Measurements from ENCODE around the gene ARL16.

Gene ARL16

DNA sequence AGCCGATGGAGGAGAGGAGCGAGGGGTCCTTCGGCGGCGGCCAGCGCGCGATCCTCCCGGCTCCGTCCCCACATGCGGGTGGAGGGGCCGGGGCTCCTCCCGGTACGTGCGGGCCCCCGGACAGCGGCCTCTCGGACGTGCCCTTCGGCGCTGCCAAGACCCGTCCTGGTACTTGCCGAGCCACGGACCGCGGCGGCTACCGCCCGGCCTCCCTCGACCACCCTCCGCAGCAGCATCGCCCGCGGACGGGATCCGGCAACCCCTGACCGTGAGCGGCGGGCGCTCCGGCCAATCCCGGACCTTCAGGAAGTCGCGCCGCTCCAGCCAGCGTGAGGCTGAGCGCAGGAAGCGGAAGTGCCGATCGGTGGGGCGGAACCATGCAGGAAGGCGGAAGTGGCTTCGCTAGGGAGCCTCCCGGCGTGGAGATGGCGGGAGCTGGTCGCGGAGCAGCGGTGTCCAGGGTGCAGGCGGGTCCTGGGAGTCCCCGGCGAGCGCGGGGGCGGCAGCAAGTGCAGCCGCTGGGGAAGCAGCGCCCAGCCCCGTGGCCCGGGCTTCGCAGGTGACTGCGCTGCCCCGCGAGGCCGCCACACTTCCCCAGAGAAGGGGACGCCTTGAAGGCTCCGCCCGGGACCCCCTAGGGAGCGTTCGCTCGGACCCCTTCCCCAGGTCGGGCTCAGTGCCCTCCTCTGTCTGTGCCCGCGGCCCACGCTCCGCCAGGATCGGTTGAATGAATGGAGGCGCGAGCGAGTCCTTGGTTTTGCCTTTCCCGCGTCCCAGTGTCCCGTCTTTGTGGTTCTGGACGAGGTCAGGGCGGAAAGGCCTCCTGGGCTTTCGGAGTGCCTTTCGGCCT, 17.0 kb downstream of the ARL16 start, which contains the start of the genes CCDC137 and OXLD1:
Gene CCDC137, plus strand, starts transcription at position 396 of the 850 bp plus-strand sequence. Its CDS starts 30 bp downstream, at position 426.
Gene OXLD1, minus strand, starts transcription at position 264 of the 850 bp plus-strand sequence. Its CDS starts 28 bp downstream, at position 236.
- DNase-seq (ENCODE audit: low spot score), result peak; percentile 95

DNA sequence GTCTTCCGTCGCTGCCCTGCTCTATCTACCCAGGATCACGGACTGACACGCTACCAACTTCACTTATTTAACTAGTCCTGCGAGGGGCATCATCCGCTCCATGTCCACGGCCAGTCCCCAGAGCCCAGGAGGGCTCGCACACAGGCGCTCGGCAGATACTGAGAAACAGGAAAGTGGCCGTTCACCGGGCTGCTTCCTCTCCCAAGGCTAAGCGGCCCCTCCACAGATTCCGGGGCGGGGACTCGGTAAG, 17.6 kb downstream of the ARL16 start:
- no peak for DNase-seq (ENCODE audit: low spot score)

DNA sequence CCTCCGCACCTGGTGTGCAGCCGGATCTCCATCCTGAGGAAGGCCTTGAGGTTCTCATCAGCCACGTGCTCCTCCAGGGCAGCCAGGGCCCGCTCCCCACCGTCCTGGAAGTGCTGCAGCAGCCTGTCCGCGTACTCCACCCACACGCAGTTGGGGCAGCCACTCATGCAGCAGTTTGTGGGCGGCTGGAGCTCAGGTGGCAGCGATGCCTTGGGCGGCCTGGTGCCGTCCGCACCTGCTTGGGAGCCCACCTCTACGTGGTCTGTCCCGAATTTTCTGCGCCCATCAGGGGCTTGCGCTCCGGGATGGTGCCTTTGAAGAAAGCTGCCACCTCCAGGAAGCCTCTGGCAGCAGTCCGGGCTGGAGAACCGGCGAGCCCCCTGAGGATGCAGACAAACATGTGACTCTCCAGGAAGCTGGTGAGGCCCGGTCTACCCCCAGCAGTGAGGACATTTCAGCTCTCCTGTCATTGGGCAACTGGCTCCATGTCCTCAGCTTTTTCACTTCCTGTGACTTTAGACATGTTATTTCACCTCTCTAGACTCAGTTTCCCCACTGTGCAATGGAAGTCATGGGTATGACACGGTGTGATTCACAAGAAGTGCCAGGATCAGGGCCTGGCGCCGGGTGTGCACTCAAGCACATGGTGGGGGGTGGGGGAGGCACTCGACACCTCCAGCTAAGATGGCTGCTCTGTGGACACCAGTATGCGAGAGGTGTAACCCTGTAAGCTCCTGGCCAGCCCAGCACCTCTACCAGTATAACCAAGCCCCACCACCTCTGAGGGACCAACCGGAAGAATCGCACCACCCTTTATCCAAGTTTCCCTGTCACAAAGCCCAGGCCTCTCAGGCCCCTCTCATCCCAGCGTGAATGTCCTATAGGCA, 18.1 kb downstream of the ARL16 start:
- DNase-seq (ENCODE audit: low spot score), result no peak

DNA sequence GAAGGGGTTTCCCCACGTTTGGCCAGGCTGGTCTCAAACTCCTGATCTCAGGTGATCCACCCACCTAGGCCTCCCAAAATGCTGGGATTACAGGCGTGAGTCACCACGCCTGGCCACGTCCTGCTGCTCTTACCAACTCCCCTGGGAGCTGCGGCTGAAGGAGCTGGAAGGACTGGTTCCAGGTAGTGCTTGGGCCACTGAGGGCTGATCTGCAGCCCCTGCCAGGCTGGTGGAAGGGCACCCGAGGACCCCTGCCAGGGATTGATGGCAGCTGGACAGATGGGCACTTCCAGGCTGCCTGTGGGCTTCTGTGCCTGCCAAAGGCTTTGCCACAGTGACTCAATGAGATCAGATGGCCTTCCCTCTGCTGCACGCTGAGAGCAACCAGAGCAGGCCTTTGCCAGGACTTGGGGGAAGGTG, 19.5 kb downstream of the ARL16 start:
- DNase-seq (ENCODE audit: low spot score), result no peak

DNA sequence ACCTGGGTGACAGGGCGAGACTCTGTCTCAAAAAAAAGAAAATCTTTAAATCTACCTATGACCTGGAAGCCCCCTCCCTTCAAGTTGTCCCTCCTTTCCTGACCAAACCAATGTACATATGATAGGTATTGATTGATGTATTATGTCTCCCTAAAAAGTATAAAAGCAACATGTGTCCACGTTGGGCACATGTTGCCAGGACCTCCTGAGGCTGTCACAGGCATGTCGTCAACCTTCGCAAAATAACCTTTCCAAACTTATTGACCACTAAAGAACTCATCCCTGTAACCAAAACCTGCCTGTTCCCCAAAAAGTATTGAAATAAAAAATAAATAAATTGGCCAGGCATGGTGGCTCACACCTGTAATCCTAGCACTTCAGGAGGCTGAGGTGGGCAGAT, 21.6 kb downstream of the ARL16 start:
- DNase-seq (ENCODE audit: low spot score), result no peak

DNA sequence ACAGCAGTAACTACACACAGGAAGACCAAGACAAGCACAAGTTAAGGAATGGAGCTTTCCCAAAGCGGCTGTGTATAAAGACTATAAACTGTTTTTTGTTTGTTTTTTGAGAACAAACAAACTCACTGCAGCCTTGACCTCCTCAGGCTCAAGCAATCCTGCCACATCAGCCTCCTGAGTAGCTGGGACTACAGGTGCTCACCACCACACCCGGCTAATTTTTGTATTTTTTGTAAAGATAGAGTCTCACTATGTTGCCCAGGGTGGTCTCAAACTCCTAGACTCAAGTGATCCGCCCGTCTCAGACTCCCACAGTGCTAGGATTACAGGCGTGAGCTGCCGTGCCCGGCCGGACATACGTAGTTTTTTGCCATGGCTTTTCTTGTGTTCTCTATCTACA, 23.2 kb downstream of the ARL16 start:
- DNase-seq (ENCODE audit: low spot score), result no peak

DNA sequence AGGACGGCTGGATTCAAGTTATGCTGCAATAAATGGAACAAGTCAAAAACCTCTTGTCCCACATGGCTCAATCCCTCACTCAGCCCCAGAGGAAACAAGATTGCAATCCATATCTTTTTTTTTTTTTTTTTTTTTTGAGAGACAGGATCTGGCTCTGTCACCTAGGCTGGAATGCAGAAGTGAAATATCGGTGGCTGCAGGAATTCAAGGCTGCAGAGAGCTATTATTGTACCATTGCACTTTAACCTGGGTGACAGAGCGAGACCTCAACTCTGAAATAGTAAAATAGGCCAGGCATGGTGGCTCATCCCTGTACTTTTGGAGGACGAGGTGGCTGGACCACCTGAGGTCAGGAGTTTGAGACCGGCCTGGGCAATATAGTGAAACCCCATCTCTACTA, 24.6 kb downstream of the ARL16 start:
- DNase-seq (ENCODE audit: low spot score), result no peak

DNA sequence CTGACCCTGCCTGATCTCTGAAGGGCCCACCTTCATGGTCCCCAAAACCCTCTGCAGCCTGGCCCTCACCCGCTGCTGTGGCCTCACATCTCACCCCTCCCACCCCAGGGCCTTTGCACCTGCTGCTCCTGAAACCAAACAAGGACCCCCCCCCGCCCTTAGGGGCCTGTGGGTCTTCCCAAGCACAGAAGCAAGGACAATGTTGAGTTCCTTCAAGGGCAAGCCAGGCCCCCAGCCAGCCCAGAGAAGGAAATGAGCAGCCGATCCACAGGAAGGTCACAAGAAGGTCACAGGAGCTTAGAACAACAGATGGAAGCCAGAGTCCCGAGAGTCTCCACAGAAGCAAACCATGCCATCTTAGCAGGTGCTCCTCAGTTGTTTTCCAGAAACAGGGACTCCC, 26.8 kb downstream of the ARL16 start:
- no peak for DNase-seq (ENCODE audit: low spot score)

DNA sequence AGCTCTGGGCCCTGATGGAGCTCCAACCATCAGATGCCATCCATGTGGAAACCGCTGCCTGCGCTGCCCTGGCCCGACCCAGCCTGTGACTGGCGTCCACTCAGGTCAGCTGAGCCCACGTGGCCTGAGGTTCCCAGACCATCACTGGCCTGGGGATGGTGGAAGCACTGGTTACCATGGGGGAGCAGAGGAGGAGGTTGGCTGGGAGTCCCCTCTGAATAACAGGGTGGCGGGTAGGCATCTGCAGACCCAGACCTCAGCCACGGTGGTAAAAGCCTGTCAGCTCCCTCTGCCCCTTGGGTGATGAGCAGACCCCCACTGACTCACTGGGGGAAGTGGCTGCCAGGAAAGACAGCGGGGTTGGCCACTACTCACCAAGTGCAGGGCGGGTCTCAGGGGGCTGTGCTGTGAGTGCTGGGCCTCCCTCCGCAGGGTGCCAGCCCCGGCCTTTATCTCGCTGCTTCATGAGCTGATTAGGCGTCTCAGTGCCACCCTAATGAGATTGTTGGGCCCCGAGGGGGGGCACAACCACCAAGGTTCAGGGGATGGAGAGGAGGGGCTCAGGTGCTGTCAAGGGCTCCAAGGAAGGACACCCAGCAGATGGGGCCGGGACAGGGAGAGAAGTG, 27.4 kb downstream of the ARL16 start, which contains the start of gene PDE6G:
Gene PDE6G, minus strand, starts transcription at position 425 of the 626 bp plus-strand sequence. CDS start 3,237 bp downstream, outside the sequence.
- no peak for DNase-seq (ENCODE audit: low spot score)

DNA sequence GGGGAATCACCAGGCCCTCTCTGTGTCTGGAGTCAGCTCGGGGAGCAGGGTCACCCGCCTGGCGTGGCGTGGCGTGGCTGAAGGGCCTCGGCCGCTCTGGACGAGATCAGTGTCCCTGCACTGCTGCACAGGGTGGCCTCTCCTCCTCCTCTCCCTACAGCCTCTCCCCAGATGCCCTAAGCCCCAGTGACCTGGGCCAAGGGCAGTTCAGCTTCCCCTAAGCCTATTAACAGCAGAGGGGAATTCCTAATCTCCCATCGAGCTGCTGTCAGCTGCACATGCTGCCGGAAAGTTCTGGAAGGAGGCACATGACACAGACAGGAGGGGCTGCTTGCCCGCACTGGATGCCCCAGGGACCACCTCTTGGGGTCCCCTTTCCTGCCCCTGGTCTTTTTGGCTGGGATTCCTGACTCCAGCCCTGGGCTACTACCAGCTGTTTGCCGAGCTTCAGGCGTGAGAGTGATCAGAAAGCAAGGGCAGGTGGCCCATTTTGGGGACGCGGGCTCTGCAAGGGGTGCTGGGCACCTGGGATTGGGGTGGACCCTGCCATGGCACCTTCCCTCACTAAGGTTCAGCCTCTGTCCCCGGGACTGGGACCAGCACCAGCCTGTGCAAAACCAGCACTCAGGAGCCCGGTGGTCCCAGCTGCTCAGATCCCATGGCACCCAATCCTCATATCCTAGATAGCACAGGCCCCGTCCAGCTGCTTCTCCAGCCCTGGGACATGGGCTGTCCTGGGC, 28.0 kb downstream of the ARL16 start:
- DNase-seq (ENCODE audit: low spot score), result no peak

DNA sequence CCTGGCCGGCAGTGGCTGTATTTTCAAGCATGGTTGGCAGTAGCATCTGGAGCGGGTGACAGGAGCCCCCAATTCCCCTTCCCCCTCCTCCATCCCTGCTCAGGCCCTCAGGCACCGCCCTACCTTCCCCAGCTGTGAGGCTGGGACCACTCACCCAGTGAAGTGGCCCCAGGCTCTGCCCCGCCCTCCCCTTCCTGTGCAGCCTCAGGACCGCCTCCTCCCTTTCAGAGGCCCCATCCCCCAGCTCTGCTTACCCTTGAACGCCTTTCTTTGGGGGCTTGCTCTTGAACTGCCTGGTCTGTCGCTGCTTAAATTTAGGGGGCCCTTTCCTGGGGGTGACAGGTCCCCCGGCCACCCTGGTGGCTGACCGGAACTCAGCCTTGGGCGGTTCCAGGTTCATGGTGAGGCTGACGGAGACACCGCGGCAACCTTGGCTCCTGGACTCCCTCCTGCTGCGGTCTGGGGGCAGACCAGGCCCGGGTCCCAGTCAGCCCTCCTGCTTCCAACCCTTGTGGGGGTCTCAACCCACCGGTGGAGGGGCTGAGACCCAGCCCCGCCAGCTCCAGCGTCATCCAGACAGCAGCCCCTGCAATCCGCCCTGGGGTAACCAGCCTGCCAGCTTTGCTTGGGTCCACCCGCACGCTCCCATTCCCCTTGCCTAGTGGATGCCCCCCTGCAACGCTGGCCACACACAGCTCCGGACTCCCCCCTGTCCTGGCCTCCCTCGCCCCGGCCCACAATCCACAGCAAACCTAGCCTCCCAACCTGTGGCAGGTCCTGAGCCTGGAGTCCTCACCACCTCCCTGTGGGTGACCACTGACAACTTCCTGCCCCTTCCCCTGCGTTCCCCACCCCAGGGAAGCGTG, 30.5 kb downstream of the ARL16 start:
- no peak for DNase-seq (ENCODE audit: low spot score)

DNA sequence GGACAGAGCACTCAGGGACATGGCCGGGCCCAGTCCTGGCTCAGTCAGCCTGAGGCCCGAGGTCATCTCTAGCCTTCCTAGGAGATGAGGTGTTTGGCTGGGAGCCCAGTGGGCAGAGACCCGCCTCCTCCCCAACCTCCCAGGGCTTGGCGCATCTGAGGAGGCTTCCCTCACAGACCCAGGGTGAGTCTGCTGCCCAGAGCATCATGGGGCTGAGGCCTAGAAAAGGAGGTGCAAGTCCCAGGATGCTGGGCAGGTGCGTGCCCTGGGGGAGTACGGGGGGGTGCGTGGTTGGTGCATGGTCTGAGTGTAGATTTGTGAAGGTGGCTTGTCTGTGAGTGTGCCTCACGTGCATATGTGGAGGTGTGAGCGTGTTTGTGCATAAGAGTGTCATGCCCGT, 31.9 kb downstream of the ARL16 start:
- no peak for DNase-seq (ENCODE audit: low spot score)

DNA sequence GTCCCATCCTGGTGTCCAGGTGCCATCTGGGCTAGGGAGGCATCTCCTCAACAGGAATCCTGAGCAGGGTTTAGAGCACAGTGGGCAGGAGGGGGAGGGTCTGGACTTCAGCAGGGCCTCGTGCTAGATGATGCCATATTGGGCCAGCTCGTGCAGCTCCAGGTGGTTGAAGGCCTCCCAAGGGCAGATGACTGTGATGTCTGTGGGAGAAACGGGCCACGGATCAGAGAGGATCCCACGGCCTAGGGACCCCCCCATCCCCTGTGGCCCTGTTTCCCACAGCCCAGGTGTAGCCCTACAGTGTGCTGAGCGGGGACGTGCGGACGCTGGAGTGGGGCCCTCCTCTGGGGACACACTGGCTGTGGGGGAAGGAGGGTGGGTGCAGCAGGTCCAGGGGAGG, 32.6 kb downstream of the ARL16 start:
- DNase-seq (ENCODE audit: low spot score), result no peak

DNA sequence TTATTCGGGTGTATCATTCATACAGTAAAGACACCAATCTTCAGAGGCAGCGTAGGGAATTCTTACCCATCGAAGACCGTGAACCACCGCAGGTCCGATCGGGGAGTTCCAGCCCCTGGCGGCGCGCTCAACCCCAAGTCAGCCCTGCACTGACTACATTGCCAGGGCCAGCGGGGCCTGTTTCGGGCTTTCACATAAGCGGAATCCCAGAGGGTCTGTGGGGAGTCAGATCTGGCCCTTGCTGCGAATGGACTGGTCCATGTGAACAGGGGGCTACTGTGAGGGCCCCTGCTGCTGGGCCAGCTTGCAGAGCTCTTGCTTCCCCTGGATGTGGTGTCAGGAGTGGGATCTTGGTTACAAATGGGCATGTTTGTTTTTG, 34.9 kb downstream of the ARL16 start:
- no peak for DNase-seq (ENCODE audit: low spot score)

DNA sequence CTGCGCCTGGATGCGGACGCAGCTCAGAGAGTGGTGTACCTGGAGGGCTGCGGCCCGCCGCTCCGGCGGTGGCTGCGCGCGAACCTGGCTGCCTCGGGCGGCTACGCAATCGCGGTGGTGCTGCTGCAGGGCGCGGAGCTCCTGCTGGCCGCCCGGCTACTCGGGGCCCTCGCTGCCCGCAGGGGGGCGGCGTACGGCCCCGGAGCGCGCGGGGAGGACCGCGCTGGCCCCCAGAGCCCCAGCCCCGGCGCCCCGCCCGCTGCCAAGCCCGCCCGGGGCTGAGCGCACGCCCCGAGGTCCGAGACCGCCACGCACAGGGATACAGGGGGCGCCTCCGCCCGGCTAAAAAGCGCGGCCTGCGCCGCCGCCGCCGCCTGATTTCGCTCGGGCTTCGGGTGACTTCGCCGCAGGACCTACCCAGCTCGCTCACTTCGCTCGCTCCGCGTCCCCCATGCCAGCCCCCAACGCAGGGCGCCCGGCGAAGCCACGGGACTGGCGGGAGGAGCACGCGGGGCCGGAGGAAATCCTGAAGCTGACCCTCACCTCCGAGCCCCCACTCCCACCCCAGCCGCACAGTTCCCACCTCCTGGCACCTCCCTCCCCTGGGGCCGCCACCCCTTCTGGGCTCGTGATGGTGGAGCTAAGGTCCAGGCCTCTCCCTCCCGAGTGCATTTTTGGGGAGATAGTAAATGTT, 35.4 kb downstream of the ARL16 start:
- no peak for DNase-seq (ENCODE audit: low spot score)

DNA sequence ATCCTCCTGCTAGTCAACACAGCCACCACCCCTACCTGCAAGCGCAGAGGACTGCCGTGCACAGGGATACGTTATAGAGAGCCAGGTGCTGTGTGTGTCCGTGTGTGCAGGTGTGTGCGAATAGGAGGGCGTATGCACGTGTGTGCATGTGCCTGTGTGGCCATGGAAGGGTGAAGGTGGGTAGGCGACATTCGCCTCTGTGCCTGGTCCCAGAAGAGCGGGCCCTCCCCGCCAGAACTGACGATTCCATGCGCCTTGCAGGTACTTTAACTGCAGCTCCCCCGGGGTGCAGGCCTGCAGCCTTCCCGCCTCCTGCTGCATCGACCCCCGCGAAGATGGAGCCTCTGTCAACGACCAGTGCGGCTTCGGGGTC, 36.0 kb downstream of the ARL16 start:
- DNase-seq (ENCODE audit: low spot score), result no peak

DNA sequence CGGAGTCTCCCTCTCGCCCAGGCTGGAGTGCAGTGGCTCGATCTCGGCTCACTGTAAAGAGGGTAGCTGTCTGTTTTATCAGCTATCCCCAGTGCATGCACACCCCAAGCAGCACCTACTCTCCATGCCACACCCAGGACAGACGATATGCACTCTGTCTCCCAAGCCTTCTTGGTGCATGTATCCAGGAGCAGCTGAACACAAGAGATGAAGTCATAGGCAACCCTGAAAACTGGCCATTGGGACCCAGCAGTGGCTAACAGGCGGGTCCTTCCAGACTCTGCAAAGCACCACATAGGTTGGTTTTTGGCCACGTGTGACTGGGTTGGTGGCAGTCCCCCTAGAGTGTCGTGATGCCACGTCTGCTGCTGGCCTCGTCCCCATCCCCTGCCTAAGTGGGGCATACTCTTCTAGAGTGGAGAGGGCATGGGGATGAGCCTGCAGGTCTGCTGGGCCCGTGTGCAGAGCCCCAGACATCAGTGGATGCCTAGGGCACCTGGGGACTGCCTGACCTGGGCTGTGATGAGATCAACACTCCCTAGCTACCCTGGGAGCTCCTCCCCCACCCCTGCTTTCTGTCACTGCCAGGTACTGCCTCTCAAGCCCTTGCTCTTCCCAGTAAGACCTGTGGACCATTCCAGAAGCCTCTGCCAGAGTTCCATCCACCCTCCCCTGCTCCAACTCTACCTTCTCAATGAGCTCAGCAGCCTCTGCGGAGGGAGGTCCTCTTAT, 36.6 kb downstream of the ARL16 start:
- DNase-seq (ENCODE audit: low spot score), result no peak

DNA sequence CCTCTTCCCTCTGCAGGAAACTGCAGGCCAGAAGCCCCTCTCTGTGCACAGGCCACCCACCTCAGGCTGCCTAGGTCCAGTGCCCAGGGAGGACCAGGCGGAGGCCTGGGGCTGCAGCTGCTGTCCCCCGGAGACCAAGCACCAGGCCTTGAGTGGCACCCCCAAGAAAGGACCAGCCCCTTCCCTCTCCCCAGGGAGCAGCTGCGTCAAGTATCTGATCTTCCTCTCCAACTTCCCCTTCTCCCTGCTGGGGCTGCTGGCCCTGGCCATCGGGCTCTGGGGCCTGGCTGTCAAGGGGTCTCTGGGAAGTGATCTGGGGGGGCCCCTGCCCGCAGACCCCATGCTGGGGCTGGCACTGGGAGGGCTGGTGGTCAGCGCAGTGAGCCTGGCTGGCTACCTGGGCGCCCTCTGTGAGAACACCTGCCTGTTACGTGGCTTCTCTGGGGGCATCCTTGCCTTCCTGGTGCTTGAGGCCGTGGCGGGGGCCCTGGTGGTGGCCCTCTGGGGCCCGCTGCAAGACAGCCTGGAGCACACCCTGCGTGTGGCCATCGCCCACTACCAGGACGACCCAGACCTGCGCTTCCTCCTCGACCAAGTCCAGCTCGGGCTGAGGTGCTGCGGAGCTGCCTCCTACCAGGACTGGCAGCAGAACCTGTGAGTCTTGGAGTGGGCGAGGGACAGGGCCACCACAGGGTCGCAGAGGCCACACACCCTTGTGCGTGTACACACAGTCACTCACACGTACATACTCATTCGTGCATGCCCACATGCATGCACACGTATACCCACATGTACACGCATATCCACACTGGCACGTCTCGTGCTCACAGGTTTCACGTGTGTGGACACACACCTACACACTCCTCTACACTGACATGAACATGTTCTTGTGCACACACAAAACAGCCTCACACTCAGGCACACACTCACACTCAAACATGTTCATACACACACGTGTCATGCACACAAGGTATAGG, 38.3 kb downstream of the ARL16 start:
- DNase-seq (ENCODE audit: low spot score), result no peak

Measured in germinal center (tissue), 1 donor.